ENCODE measurements around the gene ALDH3B2.
"Not testable (repeated sequence)": the region's sequence is repeated elsewhere in the genome, so short reads cannot be mapped to it uniquely, and the experiment has no call there.

DNA sequence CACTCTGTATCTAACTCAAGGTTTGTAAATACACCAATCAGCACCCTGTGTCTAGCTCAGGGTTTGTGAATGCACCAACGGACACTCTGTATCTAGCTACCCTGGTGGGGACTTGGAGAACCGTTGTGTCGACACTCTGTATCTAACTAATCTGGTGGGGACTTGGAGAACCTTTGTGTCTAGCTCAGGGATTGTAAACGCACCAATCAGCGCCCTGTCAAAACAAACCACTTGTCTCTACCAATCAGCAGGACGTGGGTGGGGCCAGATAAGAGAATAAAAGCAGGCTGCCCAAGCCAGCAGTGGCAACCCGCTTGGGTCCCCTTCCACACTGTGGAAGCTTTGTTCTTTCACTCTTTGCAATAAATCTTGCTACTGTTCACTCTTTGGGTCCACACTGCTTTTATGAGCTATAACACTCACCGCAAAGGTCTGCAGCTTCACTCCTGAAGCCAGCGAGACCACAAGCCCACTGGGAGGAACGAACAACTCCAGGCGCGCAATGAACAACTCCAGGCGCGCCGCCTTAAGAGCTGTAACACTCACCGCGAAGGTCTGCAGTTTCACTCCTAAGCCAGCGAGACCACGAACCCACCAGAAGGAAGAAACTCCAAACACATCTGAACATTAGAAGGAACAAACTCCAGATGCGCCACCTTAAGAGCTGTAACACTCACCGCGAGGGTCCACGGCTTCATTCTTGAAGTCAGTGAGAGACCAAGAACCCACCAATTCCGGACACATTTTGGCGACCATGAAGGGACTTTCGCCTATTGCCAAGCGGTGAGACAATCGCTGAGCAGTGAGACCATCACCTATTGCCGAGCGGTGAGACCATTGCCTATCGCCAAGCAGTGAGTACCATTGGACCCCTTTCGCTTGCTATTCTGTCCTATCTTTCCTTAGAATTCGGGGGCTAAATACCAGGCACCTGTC, 54.5 kb downstream of the ALDH3B2 start:
- TF ChIP-seq, protein P1, sequence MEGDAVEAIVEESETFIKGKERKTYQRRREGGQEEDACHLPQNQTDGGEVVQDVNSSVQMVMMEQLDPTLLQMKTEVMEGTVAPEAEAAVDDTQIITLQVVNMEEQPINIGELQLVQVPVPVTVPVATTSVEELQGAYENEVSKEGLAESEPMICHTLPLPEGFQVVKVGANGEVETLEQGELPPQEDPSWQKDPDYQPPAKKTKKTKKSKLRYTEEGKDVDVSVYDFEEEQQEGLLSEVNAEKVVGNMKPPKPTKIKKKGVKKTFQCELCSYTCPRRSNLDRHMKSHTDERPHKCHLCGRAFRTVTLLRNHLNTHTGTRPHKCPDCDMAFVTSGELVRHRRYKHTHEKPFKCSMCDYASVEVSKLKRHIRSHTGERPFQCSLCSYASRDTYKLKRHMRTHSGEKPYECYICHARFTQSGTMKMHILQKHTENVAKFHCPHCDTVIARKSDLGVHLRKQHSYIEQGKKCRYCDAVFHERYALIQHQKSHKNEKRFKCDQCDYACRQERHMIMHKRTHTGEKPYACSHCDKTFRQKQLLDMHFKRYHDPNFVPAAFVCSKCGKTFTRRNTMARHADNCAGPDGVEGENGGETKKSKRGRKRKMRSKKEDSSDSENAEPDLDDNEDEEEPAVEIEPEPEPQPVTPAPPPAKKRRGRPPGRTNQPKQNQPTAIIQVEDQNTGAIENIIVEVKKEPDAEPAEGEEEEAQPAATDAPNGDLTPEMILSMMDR (IDR thresholded peaks at IDR 0.05; ENCODE audit: insufficient read depth, low read length, poor library complexity, severe bottlenecking), result not testable (repeated sequence)
- not testable (repeated sequence) for TF ChIP-seq EZH2phosphoT487 (conservative IDR thresholded peaks at IDR 0.05; ENCODE audit: low read length)
